Activated CD8-positive, alpha-beta memory T cell treated with anti-CD3 and anti-CD28 coated beads for 48 hours (primary cell): ENCODE measurements around the gene TLE7.

Experiments
- DNase-seq, 3 experiments: peaks; one replicate each; pipeline ENCODE4 v3.0.0-alpha.2; 2020; ENCODE audit warnings: low read depth in 2 of 3, low spot score in 2 of 3

TLE7 gene

DNA sequence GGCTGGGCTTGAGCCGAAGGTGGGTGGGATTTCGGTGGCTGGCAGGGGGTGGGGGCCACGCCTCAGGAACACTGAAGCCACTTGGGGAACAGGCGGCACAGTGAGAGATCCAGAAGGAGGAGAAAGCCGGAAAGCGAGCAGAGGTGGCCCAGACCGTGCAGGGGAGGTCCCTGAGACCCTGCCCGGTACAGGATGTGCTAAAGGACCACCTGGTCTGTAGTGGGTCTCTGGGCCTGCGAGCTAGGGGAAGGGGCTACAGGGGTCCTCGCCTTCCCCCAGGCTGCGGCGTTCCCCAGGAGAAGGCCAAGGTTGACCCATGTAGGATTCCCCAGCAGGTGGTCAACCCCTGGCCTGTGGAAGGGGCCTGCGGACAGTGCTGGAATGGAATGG, at the start of gene TLE7:
TSS of gene TLE7 (minus strand) at position 4 of the 390 bp plus-strand sequence. CDS start 8,730 bp downstream, outside the sequence.
- DNase-seq = no peak

DNA sequence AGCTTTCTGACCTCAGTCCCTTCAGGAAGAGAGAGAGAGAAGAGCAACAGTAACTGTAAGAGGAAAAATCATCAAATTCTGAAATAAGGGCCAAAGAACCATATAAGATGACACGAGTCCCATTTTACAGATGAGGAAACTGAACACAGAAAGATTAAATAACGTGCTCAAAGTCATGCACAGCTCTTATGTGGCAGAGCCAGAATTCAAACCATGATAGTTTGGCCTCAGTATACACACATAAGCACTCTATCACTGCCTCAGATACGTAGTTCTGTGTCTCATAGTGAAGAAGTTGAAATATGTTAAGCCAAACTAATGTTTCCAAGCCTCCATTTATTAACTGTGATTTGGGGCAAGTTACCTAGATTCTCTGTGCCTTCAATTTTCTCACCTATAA, 49.2 kb upstream of the TLE7 start:
- DNase-seq = no peak

DNA sequence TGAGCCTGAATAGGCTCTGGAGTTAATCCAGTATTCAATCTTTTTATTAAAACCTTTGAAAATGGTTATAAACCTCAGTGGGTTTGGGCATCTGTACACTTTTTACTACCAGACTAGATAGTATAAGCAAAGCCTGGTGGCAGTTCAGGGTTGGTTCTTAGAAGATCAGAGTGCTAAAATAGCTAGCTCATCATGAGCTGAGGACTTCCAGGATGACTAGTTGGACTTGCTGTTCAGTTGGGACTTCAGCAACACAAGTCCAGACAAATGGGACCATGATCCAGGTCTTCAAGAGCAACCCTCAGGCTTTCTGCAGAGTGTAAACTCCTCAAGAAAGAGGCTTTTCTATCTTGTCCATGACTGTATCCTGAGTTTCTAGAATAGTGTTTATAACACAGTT, 48.5 kb upstream of the TLE7 start:
- DNase-seq = no peak

DNA sequence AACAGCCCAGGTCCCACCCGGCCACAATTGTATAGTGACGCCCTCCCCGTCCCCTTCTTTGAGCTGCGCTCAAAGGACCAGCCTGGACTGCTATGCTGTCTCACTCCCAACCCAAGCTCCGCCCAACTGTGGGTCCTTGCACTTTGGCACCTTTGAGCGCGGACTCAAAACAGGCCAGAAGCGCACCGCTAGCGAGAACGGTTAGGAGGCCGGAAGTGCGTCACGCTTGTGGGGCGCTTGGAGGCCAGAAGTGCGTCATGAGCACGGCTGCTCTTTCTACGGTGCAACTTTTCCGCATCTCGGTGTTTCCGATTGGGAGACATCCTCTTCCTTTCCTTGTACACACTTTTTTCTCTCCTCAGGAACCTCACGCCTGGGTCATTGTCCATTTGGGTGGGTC, 47.3 kb upstream of the TLE7 start, which contains the start of gene ZNF19:
TSS of gene ZNF19 (minus strand) at position 203 of the 400 bp plus-strand sequence. CDS start 7,210 bp downstream, outside the sequence.
- no peak for DNase-seq

DNA sequence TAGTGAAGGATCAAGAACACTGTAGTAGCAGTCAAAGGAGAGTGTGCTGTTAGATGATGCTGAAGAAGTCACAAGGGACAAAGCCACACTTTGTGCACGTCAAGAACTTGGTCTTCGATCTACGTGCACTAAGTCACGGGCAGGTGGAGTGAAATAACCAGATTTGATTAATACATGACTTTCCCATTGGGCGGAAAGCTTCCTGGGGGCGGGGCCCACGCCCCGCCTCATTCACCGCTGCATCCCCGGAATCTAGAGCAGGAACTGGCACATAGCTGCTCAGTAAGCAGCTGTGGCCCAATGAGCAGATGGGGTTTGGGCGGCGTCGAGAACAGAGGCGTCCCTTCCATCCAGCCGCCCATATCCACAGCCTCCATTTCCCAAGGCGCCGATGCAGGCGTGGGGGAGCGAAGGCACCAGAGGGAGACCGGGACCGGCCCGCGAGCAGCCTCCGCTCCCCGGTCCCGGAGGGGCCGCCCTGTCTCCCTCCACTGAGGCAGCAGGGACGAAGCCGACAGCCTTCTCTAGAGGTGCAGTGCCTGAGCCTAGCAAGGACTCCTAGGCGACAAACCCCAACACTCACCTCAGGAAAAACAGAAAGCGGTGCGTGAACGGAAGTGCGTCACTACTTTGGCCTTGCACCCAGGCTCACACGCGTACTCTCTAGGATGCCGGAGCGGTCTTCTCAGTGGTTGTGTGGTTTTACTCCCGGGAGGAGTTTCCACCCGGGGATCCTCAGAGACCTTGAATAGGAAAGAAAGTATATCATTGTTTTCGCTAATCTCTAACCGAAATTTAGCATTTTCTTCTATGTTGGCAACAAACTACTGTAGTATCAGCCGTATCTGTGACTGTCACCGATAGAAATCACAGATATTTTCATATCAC, 42.4 kb upstream of the TLE7 start:
- DNase-seq = peak; percentile 37 to 57 (median 54)

DNA sequence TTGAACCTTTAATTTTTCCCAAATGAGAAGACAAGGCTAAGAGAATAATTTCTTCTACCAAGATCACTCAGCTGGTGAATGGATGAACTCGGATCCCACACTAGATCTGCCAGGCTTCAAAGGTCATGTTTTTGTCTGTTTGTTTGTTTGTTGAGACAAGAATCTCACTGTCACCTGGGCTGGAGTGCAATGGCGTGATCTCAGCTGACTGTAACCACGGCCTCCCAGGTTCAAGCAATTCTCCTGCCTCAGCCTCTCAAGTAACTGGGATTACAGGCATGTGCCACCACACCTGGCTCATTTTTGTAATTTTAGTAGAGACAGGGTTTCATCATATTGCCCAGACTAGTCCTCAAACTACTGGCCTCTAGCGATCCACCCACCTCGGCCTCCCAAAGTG, 40.7 kb upstream of the TLE7 start:
- no peak for DNase-seq

DNA sequence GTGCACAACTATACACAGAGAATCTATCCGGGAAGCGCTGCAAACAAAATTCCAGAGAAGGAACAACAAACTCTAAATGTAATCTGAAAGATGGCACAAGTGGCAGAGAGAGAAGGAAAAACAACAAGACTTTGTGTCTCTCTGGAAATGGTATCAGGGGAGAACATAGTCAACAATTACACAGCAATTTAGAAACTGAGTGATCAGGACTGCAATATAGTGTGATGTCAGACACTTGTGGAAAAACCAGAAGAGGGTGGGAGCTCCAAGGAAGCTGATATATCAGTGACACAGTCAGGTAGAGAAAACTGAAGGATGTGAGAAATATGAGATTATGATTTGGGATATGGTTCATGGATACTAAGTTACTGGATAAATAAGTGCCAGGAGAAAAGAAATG, 39.1 kb upstream of the TLE7 start:
- no peak for DNase-seq

DNA sequence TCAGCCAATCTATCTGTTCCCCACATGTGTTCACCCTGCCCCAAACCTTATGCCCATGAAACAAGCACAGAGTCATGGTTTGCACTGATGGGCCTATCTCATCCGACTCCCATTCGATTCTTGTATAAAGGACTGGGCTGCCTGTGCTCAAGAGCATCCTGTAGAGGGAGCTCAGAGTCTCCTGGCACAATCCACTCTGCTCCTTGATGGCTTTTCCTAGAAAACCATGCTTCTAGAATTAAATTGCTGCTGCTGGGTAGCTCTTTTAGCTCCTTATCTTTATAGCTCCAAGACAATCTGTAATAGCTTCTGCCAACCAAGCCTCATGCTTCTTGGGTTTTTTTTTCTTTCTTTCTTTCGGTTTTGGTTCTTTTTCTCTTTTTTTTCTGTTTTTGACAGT, 37.6 kb upstream of the TLE7 start:
- no peak for DNase-seq

DNA sequence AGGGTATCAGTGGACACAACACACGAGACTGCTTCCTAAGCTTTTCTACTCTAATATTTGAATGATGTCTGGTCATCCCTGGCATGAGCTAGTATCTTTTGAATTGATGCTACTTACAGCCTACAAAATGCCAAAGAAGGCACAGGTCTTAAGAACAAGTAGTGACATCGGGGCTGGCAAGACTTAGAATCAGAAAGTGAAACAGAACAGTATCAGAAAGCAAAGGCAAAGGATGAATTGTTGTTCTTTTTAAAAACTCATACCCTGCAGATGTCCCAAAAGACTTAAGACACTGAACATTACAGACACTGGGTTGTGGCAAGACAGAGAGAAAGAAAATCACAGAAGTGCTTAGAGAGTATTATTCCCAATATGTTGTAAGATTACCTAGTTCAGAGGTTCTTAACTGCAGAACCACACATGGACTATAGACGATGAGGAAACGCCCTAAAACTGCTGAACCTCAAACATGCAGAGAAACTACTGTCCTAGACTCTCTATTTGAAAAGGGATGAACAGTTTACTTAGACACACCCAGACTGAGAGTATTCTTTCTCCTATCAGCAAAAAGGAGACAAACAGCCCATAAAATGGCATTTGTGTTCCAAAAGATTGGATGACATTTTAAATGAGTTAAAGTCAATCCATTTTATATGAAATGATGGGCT, 34.7 kb upstream of the TLE7 start:
- DNase-seq = no peak

DNA sequence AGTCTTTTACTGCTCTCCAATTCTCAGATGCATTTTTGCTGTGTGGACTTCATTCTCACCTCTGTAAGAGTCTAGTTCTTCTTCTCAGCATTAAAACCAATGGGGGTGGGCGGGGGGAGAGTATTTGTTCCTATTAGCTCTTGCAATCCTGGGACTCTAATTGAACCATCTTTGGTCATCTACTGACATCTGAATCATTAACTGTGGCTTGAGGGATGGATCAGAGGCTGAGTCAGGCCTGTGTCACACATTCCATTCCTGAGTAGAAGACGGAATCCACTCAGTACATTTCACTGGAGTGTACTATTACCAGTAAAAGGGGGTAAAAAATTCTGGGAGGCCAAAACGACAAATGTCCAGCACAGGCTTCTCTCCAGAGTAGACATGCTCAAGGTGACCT, 33.0 kb upstream of the TLE7 start:
- no peak for DNase-seq

DNA sequence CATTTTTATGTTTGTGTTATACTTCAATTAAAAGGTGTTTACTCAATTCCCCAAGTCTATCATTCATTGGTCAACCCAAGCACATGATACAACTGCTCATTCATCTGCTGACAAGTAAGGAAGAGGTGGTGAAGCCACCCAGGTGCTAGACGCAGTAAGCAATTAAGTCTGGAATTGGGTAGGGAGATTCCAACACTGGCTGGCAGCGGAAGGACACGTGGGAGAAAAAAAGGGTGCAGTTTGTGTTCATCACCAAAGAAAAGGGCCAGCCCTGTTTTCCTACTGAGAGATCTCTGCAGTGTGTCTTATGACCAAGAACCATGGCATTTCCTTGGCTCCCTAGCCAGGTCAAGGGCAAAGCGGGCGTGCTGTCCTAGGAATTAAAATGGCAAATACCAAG, 32.0 kb upstream of the TLE7 start:
- DNase-seq = no peak

DNA sequence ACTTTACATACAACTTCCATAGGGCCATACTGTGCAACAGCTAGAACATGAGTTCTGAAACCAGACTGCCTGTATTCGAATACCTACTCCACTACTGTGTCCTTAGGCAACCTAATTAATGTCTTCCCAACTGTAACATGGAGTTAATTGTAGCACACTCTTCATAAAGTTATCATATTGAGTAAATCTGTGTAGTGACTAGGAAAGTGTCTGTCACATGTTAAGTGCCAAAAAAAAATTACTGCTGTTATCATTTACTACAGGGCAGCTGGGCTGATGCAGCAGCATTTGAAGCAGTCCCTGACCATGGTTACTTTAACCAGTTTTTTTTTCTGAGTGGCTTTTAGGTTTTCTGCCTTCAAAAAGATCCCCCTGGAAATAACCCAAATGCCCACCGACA, 31.1 kb upstream of the TLE7 start:
- no peak for DNase-seq

DNA sequence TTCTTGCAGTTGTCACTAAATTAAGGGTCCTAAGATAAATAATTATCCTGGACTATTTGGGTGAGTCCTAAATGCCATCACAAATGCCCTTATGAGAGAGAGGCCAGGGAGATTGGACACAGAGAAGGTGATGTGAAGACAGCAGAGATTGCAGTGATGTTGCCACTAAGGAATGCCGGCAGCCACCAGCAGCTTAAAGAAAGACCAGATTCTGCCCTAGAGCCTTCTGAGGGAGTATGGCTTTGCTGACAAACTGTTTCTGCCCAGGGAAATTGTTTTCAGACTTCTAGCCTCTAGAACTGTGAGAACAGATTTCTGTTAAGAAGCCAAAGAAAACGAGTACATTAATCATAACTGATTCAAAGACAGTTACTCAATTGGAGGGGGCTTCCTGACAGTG, 30.2 kb upstream of the TLE7 start:
- no peak for DNase-seq

DNA sequence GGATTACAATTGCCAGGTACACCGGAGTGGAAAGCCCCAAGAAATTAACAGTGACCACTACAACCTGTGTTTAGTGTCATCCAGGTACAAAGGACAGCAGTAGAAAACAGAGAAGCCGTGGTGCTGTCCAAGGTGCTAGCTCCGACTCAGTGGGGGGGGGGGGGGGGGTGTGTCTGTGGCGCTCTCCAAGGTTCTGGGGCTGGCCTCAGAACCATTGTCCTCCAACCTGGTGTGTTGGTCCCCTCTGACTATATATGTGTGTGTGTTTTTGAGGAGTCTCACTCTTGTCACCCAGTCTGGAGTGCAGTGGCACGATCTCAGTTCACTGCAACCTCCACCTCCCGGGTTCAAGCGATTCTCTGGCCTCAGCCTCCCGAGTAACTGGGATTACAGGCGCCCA, 26.0 kb upstream of the TLE7 start:
- peak in 1 of 3 experiments; percentile 9 for DNase-seq

DNA sequence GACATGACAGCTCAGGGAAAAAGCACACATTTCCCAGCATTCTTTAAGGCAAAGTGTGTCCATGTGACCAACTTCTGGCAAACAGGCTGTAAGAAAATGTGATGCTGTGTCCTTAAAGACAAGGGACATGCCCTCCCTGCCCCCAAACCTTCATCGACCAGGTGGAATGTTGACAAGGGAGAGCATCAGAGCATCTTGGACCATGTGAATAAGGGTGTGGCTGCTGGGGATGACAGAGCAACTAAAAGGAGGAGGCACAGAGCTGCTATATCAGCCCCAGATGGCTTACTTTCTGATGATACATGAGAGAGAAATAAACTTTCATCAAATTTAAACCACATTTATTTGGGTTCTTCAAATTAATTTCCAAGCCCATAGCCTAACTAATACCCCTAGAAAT, 22.4 kb upstream of the TLE7 start:
- no peak for DNase-seq

DNA sequence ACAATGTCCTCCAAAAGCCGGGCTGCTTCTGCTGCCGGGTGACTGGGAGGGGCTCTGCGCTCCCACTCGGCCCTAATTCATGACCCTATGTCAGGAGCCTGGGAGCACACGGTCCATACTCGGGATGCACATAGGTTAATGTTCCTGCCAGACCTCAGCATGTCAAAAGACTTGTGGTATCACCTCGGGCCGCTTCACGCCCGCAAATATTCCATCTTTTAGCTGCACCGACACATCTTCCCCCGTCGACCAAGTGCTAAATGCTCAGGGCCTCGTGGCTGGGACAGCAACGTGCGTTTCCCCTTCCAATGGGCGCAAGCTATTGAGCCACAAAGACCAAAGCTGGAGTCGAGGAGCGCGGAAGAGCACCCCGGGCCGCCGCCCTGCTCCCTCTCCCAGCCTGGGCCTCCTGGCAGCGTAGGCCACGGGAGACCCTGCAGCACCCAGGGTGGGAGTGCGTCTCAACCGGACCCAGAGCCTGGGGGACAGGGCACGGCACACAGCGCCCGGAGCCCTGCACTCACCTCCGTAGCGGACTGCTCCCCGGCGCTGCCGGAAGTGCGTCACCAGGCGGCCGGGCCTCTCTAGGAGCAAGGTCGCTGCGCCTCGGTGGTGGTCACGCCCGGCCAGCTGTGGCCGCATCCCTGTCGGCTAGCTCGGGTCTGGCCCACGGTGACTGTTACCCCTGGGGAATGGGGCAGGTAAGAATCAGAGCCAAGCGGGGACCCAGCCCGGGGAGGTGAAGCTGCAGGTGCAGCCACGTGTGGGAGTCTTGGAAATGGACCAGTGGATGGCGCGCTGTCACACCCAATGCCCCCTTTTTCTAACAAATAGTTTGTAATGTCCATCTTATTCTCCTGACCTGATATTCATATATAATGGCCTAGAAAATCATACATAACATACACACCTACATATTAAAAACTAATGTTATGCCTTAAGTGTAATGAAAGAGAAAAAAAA, 20.1 kb upstream of the TLE7 start, which contains the start of gene ZNF23:
TSS of gene ZNF23 (minus strand) at position 562 of the 963 bp plus-strand sequence. CDS start 5,451 bp downstream, outside the sequence.
- peak; percentile 63 to 68 (median 64) for DNase-seq

DNA sequence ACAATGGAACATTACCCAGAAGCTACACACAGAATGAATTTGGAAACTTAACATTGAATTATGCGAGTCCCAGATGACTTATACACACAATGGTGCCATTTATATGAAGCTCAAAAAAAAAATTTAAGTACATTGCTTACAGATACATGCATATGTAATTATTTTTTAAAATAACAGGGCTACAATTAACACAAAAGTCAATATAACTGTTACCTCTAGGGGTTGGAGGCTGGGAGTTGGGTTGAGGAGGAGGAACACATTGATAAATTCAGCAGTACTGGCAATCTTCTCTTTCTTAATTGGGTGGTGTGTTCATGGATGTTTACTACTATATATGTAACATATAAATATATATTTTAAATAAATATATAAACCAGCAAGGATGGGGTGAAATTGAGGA, 19.1 kb upstream of the TLE7 start:
- DNase-seq = no peak

DNA sequence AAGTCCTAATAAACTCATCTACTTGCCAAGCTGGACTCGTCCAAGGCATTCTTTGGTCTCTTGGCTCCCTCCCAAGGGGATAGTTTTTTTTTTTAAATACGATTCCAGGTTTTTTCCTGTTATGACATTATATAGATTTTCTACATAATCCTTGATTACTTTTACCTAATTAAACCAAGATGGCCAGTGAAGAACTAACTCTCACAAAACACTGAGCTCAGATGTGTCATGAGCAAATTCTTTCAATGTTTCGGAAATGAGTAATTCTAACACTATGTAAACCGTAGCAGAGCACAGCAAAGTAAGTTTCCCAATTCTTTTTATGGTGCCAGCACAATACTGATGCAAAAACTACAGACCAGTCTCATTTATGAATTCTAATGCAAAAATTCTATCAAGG, 18.4 kb upstream of the TLE7 start:
- DNase-seq = no peak

DNA sequence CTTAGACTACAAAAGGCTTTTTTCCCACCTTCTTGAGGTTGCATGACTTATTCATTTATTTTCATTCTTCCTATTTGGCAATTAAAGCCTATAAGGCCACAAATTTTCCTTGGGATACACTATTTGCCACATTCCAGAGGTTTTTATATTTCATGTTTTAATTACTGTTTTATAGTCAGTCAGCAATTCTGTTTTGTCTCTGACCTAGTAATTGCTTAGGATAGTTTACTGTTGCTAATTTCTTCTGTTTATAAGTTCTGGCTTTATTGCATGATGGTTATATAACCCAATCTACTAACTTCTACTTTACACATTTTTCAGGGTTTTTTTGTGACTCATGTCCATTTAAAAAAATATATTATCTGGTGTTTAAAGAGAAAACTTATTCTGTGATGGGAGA, 17.7 kb upstream of the TLE7 start:
- DNase-seq = no peak

DNA sequence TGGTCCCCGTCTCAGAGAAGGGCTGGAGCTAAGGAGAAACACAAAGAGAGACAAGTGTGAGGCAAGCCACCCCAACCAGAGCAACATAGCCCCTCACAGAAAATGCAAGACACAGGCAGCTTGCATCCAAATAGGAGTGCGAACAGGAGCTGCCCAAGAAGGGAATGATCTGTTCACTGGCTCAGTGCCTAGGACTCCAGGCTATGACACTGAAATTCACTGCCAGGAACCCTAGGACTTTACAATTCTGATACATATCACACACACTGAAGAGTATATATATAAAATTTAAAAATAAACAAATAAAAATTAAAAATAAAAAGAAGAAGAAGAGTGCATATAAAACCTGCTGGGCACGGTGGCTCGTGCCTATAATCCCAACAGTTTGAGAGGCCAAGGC, 14.9 kb upstream of the TLE7 start:
- no peak for DNase-seq

DNA sequence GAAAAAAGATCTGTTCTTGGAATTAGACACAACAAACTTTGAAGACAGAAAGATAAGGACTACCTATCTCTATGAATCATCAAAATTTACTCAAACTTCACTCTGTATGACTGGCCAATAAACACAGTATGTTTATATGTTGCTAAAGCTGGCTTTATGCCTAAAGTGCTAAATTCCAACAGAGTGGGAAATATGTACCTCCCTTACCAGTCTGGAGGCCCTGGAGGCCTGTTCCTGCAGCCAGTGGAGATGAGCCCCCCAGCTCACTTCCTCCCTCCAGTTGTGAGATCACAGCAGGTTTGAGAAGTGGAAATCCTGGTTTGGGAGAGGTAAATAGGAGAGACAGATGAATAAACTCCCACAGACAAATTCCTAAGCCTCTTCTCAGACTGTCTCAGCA, 11.2 kb upstream of the TLE7 start:
- no peak for DNase-seq
